HTERT RPE-1 (cell line): Measurements from ENCODE around the gene BAZ1B.
"Not testable (repeated sequence)": the region's sequence is repeated elsewhere in the genome, so short reads cannot be mapped to it uniquely, and the experiment has no call there.

Experiments
- in situ Hi-C: fragments of 300-500 bp; cut with MboI; formaldehyde crosslinking; loops from 4 replicates; pipeline ENCODE4 v1.14.3; 2020; ENCODE audit warnings: low sequenced_read_pairs

The BAZ1B gene

DNA sequence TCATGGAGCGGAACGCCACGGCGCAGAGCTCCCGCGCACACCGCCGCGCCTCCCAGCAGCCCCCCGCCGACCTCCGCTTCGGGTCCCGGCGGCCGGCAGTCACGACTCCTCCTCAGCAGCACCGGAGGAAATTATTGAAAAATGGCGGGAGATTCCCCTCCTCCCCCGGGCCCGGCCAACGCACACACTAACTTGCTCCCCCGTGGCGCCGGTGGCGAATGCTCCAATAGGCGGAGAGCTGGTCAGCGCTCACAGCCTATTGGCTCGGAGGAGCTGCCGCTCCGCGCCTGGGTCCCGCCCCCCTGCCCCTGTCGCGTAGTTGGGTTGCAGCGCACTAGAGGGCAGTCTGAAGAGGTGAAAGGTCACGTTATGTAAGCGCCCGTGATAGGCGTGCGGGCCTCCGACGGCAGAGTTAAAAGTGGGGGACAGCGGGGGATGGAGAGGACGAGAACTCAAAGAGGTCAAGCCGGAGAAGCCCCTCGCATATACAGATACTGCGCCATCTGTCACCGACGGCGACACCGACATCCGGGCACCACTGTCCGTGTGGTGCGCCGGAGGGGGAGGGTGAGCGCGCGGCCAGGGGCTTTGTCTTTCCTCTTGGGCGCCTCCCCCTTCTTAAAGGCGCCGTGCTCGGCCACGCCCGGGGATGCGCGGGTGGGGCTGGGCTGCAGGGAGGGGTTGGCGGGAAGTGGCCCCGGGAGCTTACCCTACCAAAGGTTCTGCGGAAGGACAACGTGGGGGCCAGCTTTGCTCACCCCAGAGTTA, at the start of gene BAZ1B:
Gene BAZ1B, minus strand, starts transcription at position 189 of the 768 bp plus-strand sequence. CDS start 360 bp downstream, outside the sequence.
- in situ Hi-C loops, result no loop called here

- in situ Hi-C loops, result no loop called here
These were observed 48.9 kb upstream of the BAZ1B start for GRCh38 chr7:73570977-73571376.

DNA sequence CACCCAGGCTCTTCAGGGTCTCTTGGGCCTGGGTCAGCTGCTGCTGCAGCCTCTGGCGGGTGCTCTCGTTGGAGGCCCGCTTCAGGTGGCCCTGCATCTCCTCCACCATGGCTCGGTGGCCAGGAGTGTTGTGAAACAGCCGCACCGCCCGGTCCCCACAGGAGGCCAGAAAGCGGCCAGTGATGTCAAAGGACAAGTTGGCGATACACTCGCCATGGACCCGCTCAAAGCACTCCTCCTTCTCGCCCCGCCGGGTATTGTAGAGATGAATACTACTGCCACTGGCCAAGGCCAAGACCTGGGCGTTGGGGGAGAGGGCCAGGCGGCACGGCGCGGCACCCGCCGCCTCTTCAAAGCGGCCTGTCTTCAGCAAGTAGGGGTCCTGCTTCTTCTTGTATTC, 48.4 kb upstream of the BAZ1B start:
- in situ Hi-C loops, result no loop called here

GRCh38 chr7:73569042-73569608, 47.0 kb upstream of the BAZ1B start:
- in situ Hi-C loops, result no loop called here

DNA sequence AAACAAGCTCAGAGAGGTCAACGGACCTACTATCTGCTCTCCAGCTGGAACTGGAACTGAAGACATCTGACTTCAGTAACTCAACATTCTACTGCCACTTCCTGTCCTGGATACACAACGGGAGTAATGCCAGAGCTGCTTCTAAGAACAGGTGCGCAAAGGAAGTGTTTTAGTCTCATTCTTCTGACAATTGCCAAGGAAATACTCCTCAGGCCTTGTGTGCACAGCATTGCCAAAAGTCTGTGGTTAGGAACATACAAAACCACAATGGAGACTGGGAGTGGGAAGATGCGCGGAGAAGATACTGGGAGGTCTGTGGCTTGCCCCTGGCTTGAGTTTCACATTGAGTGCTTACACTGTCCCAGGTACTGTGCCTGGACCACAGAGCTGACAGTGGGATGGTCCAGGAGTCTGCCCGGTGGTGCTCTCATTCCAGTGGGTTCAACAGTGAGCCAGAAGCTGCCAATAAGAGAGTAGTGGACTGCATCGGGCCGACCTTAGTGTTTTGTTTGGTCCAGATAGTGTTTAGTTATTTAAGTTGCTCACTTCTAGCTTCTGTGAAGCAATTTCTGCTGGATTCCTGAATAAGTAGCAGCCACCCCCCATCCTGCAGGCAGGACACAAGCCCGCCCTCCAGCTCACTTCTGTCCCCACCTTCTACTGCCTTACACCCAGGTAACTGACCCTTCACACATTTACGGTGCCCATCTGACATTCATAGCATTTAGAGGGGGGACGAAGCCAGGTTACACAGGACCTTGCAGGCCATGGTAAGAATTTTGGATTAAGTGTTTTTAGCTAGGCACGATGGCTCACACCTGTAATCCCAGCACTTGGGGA, 46.0 kb upstream of the BAZ1B start:
- in situ Hi-C loops, result no loop called here

GRCh38 chr7:73567140-73567539, 45.0 kb upstream of the BAZ1B start:
- in situ Hi-C loops, result no loop called here

DNA sequence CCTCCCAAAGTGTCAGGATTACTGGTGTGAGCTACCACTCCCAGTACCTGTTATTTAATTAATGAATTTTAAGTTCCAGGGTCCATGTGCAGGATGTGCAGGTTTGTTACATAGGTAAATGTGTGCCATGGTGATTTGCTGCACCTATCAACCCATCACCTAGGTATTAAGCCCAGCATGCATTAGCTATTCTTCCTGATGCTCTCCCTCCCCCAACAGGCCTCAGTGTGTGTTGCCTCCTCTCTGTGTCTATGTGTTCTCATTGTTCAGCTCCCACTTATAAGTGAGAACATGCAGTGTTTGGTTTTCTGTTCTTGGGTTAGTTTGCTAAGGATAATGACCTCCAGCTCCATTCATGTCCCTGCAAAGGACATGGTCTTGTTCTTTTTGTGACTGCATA, 44.3 kb upstream of the BAZ1B start:
- in situ Hi-C loops, result not testable (repeated sequence)

GRCh38 chr7:73565675-73566340, 43.7 kb upstream of the BAZ1B start:
- in situ Hi-C loops, result no loop called here

- in situ Hi-C loops, result no loop called here
These were observed 38.2 kb upstream of the BAZ1B start for GRCh38 chr7:73560109-73560835.

- in situ Hi-C loops, result no loop called here
These were observed 35.5 kb upstream of the BAZ1B start, which contains the start of gene BCL7B for GRCh38 chr7:73557397-73558257. BCL7B (minus strand) TSS chr7:73557690; CDS start chr7:73557578, 112 bp downstream.

GRCh38 chr7:73557108-73557396, 35.0 kb upstream of the BAZ1B start:
- in situ Hi-C loops, result no loop called here

DNA sequence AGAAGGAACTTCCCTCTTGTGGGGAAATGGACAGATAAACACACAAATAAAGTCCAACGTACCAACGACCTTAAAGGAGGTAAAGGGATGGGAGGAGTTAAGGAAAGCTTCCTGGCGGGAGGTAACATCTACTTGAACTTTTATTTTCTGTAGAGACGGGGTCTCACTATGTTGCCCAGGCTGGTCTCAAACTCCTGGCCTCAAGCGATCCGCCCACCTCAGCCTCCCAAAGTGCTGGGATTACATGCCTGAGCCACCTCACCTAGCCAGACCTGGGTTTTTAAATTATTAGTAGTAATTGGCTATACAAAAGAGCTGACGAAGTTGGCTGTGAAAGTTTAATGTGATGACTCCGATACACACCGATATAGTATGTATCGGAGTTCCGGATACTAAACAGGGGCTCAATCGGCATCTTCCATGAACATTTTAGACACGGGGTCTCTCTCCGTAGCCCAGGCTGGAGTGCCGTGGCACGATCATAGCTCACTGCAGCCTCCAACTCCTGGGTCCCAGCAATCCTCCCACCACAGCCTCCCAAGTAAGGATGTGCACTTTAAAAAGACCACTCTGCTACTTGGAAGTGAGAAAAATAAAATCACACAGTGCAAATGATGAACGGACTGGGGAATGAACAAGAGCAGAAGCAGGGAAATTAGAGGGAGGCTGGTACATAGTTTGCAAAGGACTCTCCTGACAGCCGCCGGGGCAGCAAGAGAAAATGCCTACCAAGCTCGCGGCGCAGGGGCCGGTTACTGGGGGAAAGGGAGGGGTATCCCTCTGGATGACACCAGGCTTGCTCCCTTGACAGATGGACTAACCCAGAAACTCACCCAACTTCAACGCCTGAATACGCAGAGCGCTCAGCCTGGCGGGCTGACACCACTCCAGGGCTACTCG, 34.4 kb upstream of the BAZ1B start:
- in situ Hi-C loops, result no loop called here

GRCh38 chr7:73555411-73555982, 33.4 kb upstream of the BAZ1B start:
- in situ Hi-C loops, result no loop called here

DNA sequence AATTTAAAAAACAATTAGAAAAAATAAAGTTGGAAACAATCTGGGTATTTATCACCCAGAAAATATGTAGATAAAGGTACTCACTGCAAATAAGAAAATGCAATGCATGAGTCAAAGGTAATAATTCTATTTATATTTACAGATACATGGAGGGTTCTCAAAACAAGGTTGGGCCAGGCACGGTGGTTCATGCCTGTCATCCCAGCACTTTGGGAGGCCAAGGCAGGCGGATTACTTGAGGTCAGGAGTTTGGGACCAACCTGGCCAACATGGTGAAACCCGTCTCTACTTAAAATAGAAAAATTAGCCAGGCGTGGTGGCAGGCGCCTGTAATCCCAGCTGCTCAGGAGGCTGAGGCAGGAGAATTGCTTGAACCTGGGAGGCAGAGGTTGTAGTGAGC, 28.0 kb upstream of the BAZ1B start:
- in situ Hi-C loops, result not testable (repeated sequence)

DNA sequence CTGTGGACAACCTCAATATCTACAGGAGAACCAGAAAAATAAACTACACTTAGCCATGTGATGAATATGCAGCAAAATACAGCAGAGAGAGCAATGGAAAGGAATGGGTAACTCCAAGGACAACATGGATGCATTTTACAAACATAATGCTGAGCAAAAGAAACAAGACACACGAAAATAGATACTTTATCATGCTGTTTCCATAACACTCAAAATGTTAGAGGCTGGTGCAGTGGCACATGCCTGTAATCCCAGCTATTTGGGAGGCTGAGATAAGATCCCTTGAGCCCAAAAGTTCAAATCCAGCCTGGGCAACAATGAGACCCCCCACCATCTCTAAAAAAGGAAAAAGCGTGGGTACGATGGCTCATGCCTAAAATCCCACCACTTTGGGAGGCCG, 27.1 kb upstream of the BAZ1B start:
- in situ Hi-C loops, result no loop called here

DNA sequence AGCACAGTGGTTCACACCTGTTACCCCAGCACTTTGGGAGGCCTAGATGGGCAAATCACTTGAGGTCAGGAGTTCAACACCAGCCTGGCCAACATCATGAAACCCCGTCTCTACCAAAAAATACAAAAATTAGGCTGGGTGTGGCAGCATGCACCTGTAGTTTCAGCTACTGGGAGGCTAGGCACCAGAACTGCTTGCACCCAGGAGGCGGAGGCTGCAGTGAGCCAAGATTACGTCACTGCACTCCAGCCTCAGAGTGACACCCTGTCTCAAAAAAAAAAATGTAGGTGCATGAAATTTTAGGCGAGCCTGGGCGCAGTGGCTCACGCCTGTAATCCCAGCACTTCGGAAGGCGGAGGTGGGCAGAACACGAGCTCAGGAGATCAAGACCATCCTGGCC, 25.7 kb upstream of the BAZ1B start:
- in situ Hi-C loops, result no loop called here

DNA sequence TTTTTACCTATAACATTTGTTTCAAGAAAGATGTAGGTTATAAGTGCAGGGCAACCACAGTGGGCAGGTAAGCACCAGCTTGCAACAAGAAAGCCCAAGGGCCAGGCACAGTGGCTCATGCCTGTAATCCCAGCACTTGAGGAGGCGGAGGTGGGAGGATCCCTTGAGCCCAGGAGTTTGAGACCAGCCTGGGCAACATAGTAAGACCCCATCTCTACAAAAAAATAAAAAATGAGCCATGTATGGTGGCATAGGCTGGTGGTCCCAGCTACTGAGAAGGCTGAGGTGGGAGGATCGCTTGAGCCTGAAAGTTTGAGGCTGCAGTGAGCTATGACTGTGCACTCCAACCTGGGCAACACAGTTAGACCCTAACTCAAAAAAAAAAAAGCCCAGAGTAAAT, 22.6 kb upstream of the BAZ1B start:
- in situ Hi-C loops, result no loop called here

GRCh38 chr7:73541722-73542121, 19.6 kb upstream of the BAZ1B start:
- in situ Hi-C loops, result no loop called here
